Activated CD8-positive, alpha-beta memory T cell treated with anti-CD3 and anti-CD28 coated beads, Interleukin-2, amount 50 U/mL, for 48 hours (primary cell): ENCODE data around the gene RREB1.
A peak's percentile ranks its signal among the peaks of the same experiment; 100 is the strongest.
"Not testable (repeated sequence)": the region's sequence is repeated elsewhere in the genome, so short reads cannot be mapped to it uniquely, and the experiment has no call there.

ENCODE experiments used
- DNase-seq: peaks from one replicate; pipeline ENCODE4 v3.0.0-alpha.2; 2020

Gene RREB1

DNA sequence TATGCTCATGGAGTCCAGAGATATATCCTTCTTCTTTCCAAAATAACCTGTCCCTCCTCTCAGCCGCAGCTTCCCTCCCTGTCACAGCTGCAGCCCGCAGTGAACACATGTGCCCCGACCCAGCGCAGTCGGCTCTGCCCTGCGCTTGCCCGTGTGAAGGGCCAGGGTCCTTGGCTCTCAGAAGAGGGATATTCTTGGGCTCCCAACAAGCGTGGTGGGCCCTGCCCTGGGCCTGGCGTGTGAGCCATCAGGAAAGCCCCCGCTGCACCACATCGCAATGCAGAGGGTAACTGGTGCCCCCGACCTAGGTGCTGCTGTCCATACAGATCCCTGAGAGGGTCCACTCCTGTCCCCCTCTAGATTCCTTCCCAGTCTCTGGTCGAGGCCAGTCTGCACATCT lies 140.1 kb downstream of the RREB1 start:
- no peak for DNase-seq

DNA sequence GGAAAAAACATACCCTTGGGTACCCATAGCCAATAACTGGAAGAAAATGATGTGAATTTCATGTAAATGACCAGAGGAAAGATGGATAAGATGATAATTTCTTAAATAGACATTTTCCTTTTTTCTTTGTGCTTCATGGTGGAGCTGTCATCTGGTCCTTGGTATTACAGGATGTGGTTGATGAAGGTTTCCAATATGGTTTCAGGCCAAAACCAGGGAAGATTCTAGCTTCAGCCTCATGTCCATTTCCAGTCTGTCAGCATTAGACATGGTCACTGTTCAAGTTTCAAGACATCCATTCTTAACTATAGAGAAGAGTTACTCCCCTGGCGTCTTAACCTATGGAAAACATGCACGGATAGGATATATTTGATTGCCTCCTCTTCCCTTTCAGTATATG lies 141.6 kb downstream of the RREB1 start:
- no peak for DNase-seq

DNA sequence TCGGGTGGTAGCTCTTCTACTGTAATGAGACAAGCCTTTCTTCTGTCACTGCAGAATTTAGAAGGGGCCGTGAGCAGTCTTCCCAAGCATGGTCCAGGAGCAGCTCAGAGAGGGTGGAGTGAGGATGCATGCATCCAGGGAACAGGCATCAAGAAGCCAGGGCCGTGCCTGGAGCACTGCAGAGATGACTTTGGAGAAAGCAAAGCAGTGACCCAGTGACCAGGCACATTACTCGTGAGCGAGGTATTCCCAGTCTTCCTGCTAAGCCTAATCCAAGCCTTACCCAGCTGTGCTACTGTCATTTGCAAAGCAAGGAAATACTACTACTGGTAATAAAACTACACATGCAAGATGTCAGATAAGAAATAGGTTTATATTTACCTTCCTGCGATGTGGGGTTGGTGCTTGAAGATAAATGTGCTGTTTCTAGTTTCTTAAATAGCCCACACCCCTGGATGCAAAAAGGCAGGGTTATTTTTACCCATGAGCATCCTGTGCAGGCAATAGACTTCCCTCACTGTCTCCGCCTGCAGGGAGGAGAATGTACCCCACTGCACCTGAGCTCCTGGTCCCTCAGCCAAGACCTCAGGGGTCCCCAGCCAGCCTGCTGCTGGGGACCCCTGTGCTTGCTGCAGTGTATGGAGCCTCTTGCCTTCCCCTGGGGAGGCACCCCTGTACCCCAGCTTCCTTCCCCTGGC lies 142.3 kb downstream of the RREB1 start:
- no peak for DNase-seq

DNA sequence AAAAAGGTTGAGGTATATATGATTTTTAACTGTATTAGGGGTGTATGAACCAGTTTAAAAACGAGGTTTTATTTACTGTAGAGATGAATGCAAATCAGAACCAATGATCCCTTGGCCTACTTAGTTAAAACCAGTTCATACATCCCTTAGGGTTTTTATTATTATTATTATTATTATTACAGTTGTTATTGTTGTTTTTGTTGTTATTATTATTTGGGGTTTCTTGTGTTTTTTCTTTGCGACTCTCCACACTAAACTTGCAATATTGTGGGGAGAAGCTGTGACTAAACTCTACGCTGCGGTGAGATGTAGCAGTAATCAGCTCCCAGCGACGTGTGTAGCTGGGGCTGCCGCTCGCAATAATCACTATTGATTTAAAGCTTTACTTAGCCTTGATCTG lies 143.1 kb downstream of the RREB1 start:
- no peak for DNase-seq

DNA sequence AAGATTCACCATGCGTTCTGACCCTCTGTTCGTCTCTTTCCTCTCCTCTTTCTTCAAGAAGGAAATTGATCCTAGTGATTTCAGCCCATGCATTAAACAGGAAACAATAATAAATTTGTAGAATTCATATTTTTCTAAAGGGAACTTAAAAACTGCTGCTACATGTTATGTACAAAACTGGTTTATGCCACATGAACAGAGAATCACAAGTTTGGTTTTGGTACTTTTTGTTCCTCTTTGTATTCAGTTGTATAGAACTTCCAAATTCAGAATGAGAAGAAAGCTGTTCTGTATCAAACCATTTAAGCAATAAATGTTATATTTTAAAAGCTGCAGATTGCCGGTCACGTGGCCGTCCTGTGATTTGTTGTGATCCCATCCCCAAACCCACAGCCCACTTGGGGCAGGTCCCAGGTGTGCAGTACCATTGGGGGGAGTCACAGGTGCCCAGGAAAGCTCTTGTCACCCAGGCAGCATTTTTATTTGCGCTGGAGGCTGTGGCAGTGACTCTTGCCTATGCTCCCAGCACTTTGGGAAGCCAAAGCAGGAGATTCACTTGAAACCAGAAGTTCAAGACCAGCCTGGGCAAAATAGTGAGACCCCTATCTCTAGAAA lies 144.0 kb downstream of the RREB1 start:
- DNase-seq: no peak

DNA sequence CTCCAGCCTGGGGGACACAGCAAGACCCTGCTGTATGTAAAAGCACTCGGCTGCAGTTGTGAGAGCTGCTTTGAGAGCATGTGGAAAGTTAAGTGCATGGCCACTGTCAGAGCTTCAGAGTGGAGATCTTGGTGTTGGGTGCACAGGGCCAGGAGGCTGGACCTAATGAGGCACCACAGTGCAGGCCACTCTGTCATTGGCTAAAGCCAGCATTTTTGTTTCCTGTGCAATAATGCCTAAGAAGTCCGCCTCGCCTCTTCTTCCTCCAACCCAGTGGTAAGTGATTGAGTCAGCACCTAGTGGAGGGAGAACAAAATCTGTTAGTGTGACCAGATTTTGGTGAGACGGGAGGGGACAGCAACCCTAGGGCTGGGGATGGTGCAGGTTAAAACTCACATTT lies 144.6 kb downstream of the RREB1 start:
- DNase-seq: no peak

DNA sequence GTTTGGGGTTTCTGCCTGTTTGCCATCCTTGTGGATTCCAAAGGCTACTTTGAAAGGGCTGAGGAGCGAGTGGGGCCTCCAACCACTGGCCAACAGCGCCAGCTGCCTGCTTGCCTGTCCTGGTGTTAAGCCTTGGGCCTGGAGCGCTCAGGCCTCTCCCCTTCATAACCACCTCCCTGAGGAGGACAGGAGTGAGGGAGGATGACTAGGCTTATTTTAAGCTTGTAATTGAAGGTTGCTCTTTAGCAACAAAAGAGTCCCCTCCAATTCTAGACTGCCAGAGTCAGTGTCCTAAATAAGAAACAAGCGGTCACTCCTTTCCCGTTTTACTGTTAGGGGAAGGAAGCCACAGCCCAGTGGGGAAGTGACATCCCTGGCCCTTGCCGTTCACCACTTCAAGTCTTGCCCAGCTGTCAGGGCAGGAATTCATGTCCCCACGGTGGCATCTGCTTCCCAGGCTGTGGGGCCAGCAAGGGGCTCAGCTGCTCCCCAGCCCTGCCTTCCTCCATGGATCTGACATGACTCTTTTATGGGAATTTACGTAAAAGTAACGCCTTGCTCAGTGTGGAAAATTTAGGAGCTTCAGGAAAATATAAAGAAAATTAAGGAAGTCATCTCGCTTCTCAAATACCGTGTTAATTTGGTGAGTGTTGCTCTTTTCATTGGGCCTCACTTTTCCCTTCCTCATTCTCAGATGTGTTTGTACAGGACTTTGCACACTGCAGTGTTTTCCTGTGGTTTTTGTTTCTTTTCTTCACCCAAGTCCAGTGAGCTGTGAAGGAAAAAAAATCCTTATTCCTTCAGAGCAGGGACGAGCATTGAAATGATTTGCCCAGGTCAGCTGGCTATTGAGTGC lies 147.4 kb downstream of the RREB1 start:
- DNase-seq: no peak

DNA sequence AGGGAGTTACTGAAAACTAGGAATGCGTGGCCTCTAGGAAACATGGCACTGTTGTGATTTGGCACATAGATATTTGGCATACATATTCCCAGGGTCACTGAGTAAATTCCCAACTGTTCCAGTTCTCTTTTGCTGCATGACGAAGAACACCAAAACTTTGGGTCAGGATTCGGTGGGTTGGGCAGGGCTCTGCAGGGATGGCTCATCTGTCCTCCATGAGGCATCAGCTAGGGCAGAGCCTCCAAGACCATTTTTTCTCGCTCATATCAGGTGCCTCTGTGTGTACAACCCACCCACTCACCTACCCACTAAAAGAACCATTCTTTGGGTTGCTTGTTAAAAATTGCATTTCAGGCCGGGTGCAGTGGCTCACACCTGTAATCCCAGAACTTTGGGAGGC lies 148.2 kb downstream of the RREB1 start:
- no peak for DNase-seq

DNA sequence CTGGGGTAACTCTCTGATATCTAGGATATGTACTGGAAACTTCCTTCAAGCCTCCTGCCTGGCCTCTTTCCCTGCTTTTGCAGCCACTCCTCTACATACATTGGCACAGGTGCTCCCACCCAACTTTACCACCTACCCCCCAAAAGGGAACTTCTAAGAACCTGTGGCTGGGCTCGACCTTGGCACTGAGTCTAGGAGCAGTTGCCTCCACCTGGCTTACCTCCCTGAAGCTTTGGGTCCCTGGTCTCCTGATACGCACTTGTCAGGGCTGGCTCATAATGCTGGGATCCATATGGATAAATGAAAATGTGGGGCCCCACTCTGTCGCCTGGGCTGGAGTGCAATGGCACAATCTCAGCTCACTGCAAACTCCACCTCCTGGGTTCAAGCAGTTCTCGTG lies 149.0 kb downstream of the RREB1 start:
- no peak for DNase-seq

DNA sequence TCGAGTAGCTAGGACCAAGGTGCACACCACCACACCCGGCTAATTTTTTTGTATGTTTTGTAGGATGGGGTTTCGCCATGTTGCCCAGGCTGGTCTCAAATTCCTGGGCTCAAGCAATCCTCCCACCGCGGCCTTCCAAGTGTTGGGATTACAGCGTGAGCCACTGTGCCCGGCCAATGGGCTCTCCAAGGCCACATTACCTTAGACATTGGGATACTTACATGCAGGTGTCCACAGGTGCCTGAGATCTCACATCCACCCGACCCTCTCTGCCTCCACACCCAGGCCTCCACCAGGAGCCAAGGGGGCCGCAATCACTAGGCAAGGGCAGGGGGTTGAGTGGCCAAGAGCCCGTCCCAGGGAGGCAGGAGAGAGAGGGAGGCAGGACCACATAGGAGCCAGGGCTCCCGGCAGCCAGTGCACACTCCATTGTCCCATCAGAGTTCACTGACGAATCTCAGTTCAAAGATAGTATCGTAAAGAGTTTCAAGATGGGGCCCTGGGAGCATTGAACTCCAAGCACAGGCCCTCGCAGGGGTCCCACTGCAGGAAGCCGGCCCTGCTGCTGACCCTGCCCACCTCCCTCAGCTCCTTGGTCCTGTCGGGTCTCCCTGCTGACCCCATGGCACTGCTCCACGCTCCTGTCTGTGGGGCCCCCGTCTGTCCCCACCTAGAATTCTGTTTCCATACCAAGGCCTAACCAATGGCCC lies 149.9 kb downstream of the RREB1 start:
- DNase-seq: no peak

DNA sequence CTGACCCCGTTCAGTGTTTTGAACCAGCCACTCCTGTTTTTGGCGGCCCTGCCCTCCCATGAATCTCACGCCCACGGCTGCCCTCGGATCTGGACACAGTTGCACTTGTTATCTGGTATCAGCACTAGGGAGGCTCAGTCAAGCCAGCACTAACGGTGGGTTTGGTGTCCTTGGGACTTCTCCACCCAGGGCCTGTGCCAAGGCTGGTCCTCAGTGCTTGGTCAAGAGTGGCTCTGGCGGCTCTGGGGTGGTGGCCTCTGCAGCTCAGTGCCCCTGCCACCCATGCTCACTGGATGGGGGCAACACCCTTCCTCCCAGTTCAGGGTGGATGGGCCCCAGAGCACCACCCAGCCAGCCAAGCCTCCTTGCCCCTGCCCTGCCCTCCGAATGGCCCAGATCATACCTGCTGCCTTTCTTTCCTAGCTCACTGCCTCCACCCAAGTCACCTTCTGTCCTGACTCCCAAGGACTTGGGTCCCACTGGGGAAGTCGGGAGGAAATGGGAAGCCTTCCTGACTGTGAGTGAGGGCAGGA lies 150.5 kb downstream of the RREB1 start:
- no peak for DNase-seq

DNA sequence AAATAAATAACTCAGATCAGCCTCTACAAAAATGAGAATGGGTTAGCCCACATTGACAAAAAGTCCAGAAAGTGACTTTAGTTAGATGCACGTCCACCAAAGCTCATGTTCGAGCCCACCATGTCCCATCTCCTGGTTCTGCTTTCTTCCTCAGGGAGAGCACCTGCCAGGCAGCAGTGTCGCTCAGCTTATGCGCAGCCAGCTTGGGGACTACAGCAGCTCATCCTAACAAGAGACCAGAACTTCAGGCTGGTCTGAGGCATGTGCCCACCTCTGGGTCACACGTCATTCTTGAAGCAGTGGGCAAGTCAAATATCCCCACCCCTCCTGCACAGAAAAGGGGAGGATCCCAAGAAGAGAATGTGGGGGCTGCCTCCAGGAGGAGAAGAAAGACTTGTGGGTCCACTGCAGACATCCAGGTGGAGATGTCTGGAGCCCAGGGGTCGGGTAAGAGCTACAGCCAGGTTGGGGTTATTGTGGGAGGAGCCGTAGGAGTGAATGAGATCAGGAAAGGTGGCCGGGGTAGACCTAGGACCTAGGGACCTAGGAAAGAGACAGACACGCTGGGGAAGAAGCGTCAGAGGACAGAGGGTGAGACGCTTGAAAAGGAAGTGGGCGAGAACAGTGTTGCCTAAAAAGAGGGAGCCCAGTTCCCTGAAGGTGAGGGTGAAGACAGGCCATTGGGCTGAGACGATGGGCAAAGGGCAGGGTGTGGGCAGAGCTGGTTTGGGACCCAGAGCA lies 152.7 kb downstream of the RREB1 start:
- no peak for DNase-seq

DNA sequence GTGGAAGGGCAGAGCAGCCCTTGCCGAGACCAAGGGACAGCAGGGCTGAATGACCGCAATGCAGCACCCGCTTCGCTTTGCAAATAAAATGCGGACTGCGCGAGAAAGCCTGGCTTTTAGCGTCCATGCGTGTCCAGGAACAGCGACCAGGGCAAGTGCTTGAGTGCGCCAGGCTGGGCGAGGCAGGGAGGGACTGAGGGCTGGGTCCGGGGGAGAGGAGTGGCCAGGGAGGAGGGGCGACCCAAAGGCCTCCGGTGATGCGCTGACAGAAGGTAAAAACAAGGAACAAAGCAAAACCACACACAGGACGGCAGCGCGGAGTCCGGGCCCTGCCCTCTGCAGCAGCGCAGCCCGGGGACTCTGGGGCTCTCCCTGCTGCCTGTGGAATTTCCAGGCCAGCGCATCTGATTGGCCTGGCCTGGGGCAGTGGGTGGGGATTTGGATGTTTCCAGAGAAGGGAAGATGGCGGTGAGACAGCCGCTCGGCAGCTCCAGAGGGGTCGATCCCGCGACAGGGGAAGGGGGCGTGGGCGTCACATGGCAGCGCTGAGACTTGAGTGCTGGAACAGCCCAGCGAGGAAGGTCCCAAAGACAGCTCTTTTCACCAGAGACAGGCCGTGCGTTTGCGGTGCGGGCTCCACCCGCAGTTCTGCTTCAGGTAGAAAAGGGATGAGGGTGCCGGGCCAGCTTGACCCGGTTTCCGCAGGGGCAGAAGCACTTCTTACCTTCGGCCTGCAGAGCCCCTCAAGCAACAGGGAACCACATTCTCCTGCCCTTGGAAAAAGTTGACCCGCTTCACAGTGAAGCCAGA lies 153.5 kb downstream of the RREB1 start:
- peak; percentile 71 for DNase-seq

DNA sequence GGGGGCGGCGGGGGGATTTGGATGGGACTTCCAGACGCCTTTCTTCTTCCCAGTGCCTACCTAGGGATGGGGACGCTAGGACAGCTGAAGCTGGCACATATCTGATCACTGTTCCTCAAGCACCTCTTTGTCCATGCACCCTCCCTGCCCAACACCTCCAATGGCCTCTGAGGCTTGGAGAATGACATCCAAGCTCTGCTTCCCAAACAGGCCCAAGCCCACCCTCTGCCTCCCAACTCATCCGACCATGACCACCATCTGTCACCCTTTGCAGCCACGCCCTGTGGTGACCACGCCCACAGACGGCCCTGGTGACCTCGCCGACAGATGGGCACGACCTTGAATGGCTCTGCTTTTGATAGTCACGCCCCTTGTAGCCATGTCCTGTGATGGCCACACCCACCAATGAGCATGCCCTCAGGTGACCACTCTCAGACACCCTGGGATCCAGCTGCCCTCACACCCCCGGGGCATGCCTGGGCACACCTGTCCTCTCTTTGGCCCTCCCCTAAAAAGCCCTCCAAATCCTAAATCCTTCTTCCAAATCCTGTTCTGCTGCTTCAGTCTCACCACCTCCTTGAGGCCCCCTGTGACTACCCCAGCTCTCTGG lies 154.2 kb downstream of the RREB1 start:
- no peak for DNase-seq

DNA sequence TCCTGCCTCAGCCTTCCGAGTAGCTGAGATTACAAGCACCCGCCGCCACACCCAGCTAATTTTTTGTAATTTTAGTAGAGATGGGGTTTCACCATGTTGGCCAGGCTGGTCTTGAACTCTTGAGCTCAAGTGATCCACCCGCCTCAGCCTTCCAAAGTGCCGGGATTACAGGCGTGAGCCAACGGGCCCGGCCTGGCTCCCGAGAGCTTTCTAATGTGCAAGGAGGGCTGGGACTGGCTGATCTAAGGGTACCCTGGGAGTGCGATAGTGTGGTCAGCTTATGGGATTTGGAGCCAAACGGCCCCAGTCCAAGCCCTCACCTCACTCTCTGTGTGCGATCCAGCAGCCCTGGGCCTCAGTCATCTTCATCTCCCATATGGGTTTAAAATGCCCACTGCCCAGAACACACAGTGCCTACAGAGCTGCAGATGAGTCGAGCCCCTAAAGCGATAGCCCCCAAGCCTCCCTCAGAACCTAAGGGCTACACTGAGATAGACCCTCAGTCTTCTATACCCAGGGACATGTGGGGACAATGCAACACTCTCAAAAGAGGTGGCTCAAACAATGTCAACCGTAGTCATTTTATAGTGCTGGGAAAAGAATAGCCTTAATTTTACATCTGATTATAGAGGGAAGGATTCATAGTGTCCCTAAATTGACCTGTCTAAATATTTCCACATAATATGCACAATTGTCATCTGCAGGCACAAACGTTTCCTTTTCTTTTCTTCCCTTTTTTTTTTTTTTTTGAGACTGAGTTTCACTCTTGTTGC lies 155.2 kb downstream of the RREB1 start:
- DNase-seq: no peak

DNA sequence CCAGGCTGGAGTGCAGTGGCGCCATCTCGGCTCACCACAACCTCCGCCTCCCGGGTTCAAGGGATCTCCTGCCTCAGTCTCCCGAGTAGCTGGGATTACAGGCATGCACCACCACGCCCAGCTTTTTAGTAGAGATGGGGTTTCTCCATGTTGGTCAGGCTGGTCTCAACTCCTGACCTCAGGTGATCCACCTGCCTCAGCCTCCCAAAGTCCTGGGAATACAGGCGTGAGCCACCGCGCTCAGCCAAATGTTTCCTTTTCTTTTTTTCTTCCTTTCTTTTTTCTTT lies 155.7 kb downstream of the RREB1 start:
- not testable (repeated sequence) for DNase-seq

DNA sequence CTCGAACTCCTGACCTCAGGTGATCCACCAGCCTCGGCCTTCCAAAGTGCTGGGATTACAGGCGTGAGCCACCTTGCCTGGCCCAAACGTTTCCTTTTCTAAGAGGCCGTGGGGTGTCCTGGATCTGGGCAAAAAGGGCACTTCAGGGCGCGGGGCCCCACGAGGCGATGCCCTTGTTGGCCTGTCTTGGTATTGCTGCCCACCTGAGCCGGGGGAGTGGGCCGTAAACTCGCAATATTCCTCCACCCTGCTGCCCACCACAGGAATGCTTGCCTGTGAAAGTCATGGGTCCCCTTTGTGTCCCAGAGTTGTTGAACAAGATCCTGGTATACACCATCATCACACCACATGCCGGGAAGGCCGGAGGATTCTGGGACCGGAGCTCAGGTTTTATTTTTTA lies 156.3 kb downstream of the RREB1 start:
- DNase-seq: peak; percentile 37

DNA sequence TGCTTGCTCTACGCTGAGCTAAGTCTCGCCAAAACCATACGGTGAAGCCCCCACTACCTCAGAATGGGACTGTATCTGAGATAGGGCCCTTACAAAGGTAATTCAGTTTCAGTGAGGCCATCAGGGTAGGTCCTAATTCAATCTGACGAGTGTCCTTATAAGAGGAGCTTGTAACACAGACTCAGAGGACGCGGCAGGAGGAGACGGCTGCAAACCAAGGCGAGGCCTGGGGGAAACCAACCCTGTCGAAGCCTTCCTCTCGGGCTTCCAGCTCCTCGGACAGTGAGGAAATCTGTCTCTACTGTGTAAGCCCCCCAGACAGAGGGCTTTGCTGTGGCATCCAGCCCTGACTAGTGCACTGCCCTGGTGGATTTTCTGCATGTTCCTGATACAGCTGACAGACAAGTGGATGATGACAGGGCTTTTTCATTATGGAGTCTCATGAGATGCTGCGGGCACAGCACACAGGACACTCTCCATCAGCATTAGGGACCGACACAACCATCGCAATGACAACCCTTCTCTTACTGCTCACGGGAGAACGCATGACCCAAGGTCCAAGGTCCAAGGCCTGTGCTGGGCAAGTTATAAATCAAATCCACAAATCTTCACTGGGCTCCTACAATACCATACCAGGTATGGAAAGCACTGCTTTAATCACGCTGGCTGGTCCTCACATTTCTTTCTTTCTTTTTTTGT lies 157.1 kb downstream of the RREB1 start:
- peak; percentile 23 for DNase-seq

DNA sequence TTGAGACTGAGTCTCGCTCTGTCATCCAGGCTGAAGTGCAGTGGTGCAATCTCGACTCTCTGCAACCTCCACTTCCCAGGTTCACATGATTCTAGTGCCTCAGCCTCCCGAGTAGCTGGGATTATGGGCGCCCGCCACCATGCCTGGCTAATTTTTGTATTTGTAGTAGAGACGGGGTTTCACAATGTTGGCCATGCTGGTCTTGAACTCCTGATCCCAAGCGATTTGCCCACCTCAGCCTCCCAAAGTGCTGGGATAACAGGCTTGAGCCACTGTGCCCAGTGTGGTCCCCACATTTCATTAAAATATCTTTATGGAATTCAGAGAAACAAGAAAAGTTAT lies 157.6 kb downstream of the RREB1 start:
- peak; percentile 10 for DNase-seq

DNA sequence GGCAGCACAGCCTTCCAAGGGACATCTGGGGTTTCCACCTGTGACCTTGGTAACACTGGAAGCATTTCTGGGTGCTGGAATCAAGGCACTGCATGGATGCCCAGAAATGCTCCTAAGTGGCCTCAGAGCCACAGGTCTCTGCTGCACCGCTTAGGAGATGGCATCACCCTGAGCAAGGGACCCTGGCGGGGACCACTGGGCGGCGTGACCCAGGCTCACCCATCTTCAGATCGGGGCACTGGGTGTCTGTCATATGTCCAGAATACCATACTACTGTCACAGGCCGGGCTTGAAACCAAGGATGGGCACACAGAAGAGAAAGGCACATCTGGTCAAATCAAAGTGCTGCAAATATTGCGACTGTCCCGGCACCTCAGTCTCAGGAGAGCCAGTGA lies 159.3 kb downstream of the RREB1 start:
- peak; percentile 46 for DNase-seq
